ENCODE data around the gene GSG1L.
"Not testable (repeated sequence)": the region's sequence is repeated elsewhere in the genome, so short reads cannot be mapped to it uniquely, and the experiment has no call there.

GSG1L gene

GRCh38 chr16:27745348-27745747 is 318.2 kb downstream of the GSG1L start:
- DNase-seq (ENCODE audit: low spot score): no peak
- Histone ChIP-seq H3K27ac (no peak overlapping the region), H3K4me3 (no peak overlapping the region)
- TF ChIP-seq CTCF (IDR thresholded peaks at IDR 0.05): no peak

- H3K4me3 ChIP-seq: no peak overlapping the region
- no peak for TF ChIP-seq CTCF (IDR thresholded peaks at IDR 0.05)
- no peak for DNase-seq (ENCODE audit: low spot score)
- H3K27ac ChIP-seq: no peak overlapping the region
Observed at GRCh38 chr16:27743963-27744362, 319.6 kb downstream of the GSG1L start.

- not testable (repeated sequence) for H3K4me3 ChIP-seq; DNase-seq (ENCODE audit: low spot score); H3K27ac ChIP-seq
Observed at GRCh38 chr16:27743001-27743400, 320.5 kb downstream of the GSG1L start.

- H3K27ac ChIP-seq: no peak overlapping the region
- DNase-seq (ENCODE audit: low spot score): no peak
- no peak for TF ChIP-seq CTCF (IDR thresholded peaks at IDR 0.05)
- no peak overlapping the region for H3K4me3 ChIP-seq
Observed at GRCh38 chr16:27742333-27742732, 321.2 kb downstream of the GSG1L start.

GRCh38 chr16:27740496-27741201 is 322.9 kb downstream of the GSG1L start:
- TF ChIP-seq CTCF (IDR thresholded peaks at IDR 0.05): no peak
- DNase-seq (ENCODE audit: low spot score): no peak
- no peak overlapping the region for H3K27ac ChIP-seq
- H3K4me3 ChIP-seq: no peak overlapping the region

- Histone ChIP-seq H3K27ac (no peak overlapping the region), H3K4me3 (no peak overlapping the region)
- TF ChIP-seq CTCF (IDR thresholded peaks at IDR 0.05): no peak
- DNase-seq (ENCODE audit: low spot score): no peak
Observed at GRCh38 chr16:27739606-27740357, 323.7 kb downstream of the GSG1L start.

- DNase-seq (ENCODE audit: low spot score): no peak
- TF ChIP-seq CTCF (IDR thresholded peaks at IDR 0.05): no peak
- H3K4me3 ChIP-seq: no peak overlapping the region
- H3K27ac ChIP-seq: no peak overlapping the region
Observed at GRCh38 chr16:27738596-27738995, 324.9 kb downstream of the GSG1L start.

Measured in coronary artery (tissue), 2 donors.